Endothelial cell of umbilical vein (primary cell): Measurements from ENCODE around the gene GGT6. TPM values are rescaled to one million over a fixed set of nuclear protein-coding genes. Genes with fewer than 3 reads are reported as not detected.

Source experiments
- BruUV-seq: library from RNA; stranded (reverse); fragments of 400-500 nt; replicated peaks from 2 replicates; lab custom pipeline; 2021; lab: Mats Ljungman, UMichigan
- CTCF ChIA-PET: fragments of 300-600, 350-600 bp; sonication (Branson Sonifier 250); formaldehyde crosslinking; loops from one replicate; lab custom pipeline; 2021; ENCODE audit warnings: antibody characterized with exemption, inconsistent platforms; lab: Charles Lee
- POLR2A ChIA-PET: fragments of 300-600, 350-600 bp; sonication (Branson Sonifier 250); formaldehyde crosslinking; loops from one replicate; lab custom pipeline; 2021; ENCODE audit warnings: antibody characterized with exemption, inconsistent platforms; lab: Charles Lee
- DNase-seq: peaks from one replicate; pipeline ENCODE4 v3.0.0-alpha.2; 2011; ENCODE audit warnings: low read depth, low spot score
- FAIRE-seq: peaks from 2 replicates; lab custom pipeline; 2011; peaks lifted over from hg19 to GRCh38; lab: Jason Lieb, UNC
- H2AFZ ChIP-seq: 2 replicates; pipeline ENCODE4 v1.6.0; 2012; ENCODE audit warnings: low read depth, low read length, control low read depth, inconsistent platforms
- H3K27ac ChIP-seq: 2 replicates; pipeline ENCODE4 v1.5.1; 2011; ENCODE audit warnings: low read depth, mild to moderate bottlenecking, control low read depth, low read length, moderate library complexity; ENCODE audit not compliant: insufficient read depth
- H3K27me3 ChIP-seq, 2 experiments: 2 replicates each; pipeline versions ENCODE4 v1.6.0 to v1.6.1; 2011; ENCODE audit warnings: low read length in 2 of 2, mixed read lengths in 1 of 2; ENCODE audit not compliant: control insufficient read depth in 2 of 2, insufficient read depth in 2 of 2
- H3K36me3 ChIP-seq, 2 experiments: 2 replicates in 1 of 2; 3 replicates in 1 of 2; pipeline ENCODE4 v1.5.1; 2011; ENCODE audit warnings: low read length in 2 of 2, mild to moderate bottlenecking in 1 of 2, moderate library complexity in 1 of 2; ENCODE audit not compliant: control insufficient read depth in 2 of 2, insufficient read depth in 2 of 2; ENCODE audit errors: extremely low read depth in 1 of 2
- H3K4me1 ChIP-seq: 3 replicates; pipeline ENCODE4 v1.5.1; 2011; ENCODE audit warnings: mild to moderate bottlenecking, low read length; ENCODE audit not compliant: control insufficient read depth, insufficient read depth; ENCODE audit errors: extremely low read depth
- H3K4me2 ChIP-seq: 2 replicates; pipeline ENCODE4 v1.6.1; 2011; ENCODE audit warnings: low read length, control low read depth, mixed read lengths; ENCODE audit not compliant: insufficient read depth
- H3K4me3 ChIP-seq, 3 experiments: fragments of 200-600 bp in 1 of 3; sonication (generic), shearing (Covaris generic) in 1 of 3; replicated peaks in 1 of 3; 2 replicates each; pipeline ENCODE4 v1.5.1; 2011 to 2016; ENCODE audit warnings: control low read depth in 3 of 3, low read length in 3 of 3, mild to moderate bottlenecking in 2 of 3, inconsistent platforms in 1 of 3, low read depth in 1 of 3, moderate library complexity in 1 of 3; ENCODE audit not compliant: insufficient read depth in 1 of 3
- H3K79me2 ChIP-seq: 2 replicates; pipeline ENCODE4 v1.6.0; 2012; ENCODE audit warnings: low read length, inconsistent platforms; ENCODE audit not compliant: control insufficient read depth, insufficient read depth
- H3K9ac ChIP-seq: replicated peaks from 2 replicates; pipeline ENCODE3; 2011; ENCODE audit warnings: low read length, control low read depth; ENCODE audit not compliant: insufficient read depth; ENCODE audit errors: extremely low read depth
- H3K9me1 ChIP-seq: replicated peaks from 3 replicates; pipeline ENCODE4 v1.6.0; 2011; ENCODE audit warnings: mild to moderate bottlenecking, low read length; ENCODE audit not compliant: control insufficient read depth, insufficient read depth; ENCODE audit errors: extremely low read depth
- H3K9me3 ChIP-seq: replicated peaks from 2 replicates; pipeline ENCODE4 v1.5.1; 2012; ENCODE audit warnings: low read length, inconsistent platforms; ENCODE audit not compliant: control insufficient read depth, insufficient read depth
- H4K20me1 ChIP-seq: replicated peaks from 2 replicates; pipeline ENCODE3; 2011; ENCODE audit warnings: mild to moderate bottlenecking, low read length; ENCODE audit not compliant: control insufficient read depth, insufficient read depth; ENCODE audit errors: extremely low read depth
- EZH2 ChIP-seq: IDR thresholded peaks from 2 replicates; pipeline ENCODE4 v1.6.1; 2012; ENCODE audit warnings: borderline replicate concordance, low read depth, mild to moderate bottlenecking, moderate library complexity, low read length, inconsistent platforms; ENCODE audit not compliant: severe bottlenecking
- FOS ChIP-seq: IDR thresholded peaks from 2 replicates; pipeline ENCODE4 v1.6.1; 2011; ENCODE audit warnings: mild to moderate bottlenecking, low read length, moderate library complexity, borderline replicate concordance; ENCODE audit not compliant: insufficient read depth
- GATA2 ChIP-seq: IDR thresholded peaks from 2 replicates; pipeline ENCODE4 v1.7.0; 2011; ENCODE audit warnings: low read depth, mild to moderate bottlenecking, moderate library complexity, mixed read lengths, low read length; ENCODE audit not compliant: insufficient read length, insufficient read depth
- JUN ChIP-seq: IDR thresholded peaks from 2 replicates; pipeline ENCODE4 v1.6.1; 2011; ENCODE audit warnings: borderline replicate concordance, low read depth; ENCODE audit not compliant: insufficient read length, insufficient read depth
- MYC ChIP-seq: IDR thresholded peaks from one replicate; pipeline ENCODE4 v1.6.1; 2011; ENCODE audit warnings: mild to moderate bottlenecking, low read depth, low read length
- POLR2A ChIP-seq: IDR thresholded peaks from 2 replicates; pipeline ENCODE4 v1.6.1; 2012; ENCODE audit warnings: low read depth, mild to moderate bottlenecking, control low read depth, low read length
- POLR2AphosphoS5 ChIP-seq: IDR thresholded peaks from 2 replicates; pipeline ENCODE4 v1.6.1; 2012; ENCODE audit warnings: low read depth, mild to moderate bottlenecking, control low read depth, low read length, moderate library complexity; ENCODE audit not compliant: insufficient read depth
- dilution Hi-C: fragments of 300-500 bp; cut with MboI; formaldehyde crosslinking; loops from one replicate; pipeline ENCODE4 v1.15.0; 2019; ENCODE audit warnings: low sequenced_read_pairs; ENCODE audit not compliant: extremely low pct_ligation_motif_present
- intact Hi-C: fragments of 100-400 bp; cut with micrococcal nuclease; formaldehyde crosslinking; loops from one replicate; pipeline ENCODE4 v1.10.0; 2022
- polyA plus RNA-seq, 4 experiments: library from polyadenylated mRNA; depleted of rRNA in 3 of 4; stranded (reverse) in 3 of 4; unstranded in 1 of 4; fragments of >200 nt; gene quantifications; 2 replicates each; pipeline versions ENCODE4 v1.2.1 to v1.2.3, GENCODE V29; 2011 to 2012; ENCODE audit warnings: missing spikeins in 1 of 4
- total RNA-seq: library from RNA; stranded (reverse); gene quantifications from 2 replicates; pipeline ENCODE4 v1.2.3, GENCODE V29; 2021
- TF ChIP-seq, protein P1 (sequence below): IDR thresholded peaks from 2 replicates; pipeline ENCODE4 v1.6.1; 2011; ENCODE audit not compliant: insufficient read depth, insufficient read length
- TF ChIP-seq, protein P2 (sequence below), 2 donors: IDR thresholded peaks; 1 replicate in 1 of 2; 2 replicates in 1 of 2; pipeline ENCODE4 v1.5.1; 2011; ENCODE audit warnings: low read length in 2 of 2, mild to moderate bottlenecking in 2 of 2, moderate library complexity in 2 of 2, control low read depth in 1 of 2, inconsistent platforms in 1 of 2, low read depth in 1 of 2; ENCODE audit not compliant: insufficient read depth in 1 of 2; ENCODE audit errors: extremely low read depth in 1 of 2

Gene GGT6
- total and polyA plus RNA-seq, 2 donors (not counting 3 experiments of a cell fraction or from before 2014, with no cell fraction given), result not detected

DNA sequence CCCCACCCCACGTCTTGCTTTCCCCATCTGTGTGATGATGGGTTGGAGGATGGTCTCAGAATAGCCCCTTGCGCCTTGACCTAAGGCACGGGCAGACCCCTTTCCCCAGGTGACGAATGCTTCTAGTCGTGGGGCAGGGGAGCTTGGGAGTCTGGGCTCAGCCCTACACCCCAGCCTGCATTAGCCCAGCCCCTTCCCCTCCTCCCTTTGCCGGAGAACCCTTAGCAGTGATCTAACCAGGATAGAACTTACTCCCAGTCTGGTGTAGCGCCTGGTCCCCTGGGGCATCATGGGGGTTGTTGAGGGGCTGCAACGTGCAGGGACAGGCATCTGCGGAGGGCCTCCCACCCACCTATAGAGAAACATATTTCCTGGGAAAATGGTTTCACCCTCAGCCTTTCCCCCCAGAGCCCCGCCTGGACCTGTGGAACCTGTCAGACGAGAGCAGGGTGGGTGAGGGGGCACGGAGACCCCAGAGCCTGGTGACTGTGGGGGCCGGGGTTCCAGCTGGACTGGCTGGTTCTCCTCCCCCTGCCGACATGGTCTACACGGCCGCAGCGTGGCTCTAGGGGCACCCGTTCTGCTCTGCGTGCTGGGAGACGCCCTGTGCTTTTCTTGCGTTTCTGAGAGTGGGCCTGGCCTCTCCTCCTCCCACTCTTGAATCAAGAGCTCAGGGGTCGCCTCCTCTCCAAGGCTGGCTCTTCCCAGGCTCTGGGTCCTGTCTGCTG lies 28.7 kb upstream of the GGT6 start:
- FAIRE-seq, result no peak
- dilution Hi-C loops, result no loop called here

DNA sequence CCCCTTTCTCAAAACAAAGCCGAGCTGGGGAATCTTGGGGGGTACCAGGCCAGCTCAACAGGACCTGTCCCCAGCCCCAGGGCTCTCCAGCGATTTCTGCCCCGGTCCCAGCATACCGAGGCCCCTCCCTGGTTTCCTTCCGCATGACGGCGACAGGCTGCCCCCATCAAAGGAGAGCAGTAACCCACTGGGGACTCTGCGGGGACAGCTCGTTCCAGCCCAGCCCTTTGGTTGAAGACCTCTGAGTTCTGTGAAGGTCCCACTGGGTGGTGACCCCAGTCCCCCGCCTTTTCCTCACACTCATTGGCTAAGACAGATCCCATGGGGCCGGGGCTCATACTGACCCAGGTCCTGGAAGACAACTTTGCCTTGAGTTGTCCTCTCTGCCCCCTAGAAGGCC lies 28.0 kb upstream of the GGT6 start:
- dilution Hi-C loops (no loop called here), intact Hi-C loops (no loop called here)
- no TSS peak for BruUV-seq
- Histone ChIP-seq H3K9me3 (no peaks in the 10 kb centered on the region), H3K9me1 (no peaks in the 10 kb centered on the region), H3K79me2 (no peaks in the 10 kb centered on the region), H3K27ac (no peak overlapping the region), H4K20me1 (no peaks in the 10 kb centered on the region), H3K4me3 (no peak overlapping the region), H3K9ac (no peak overlapping the region), H3K36me3 (no peaks in the 10 kb centered on the region), H3K4me2 (no peak overlapping the region), H3K27me3 (peaks cover 19 to 28% of the 10 kb centered on the region in 2 experiments), H3K4me1 (no peaks in the 10 kb centered on the region), H2AFZ (no peak overlapping the region)
- FAIRE-seq (no peak), DNase-seq (no peak)
- POLR2A ChIA-PET, result no interaction called here
- TF ChIP-seq MYC, result no peak
- TF ChIP-seq, protein P1, sequence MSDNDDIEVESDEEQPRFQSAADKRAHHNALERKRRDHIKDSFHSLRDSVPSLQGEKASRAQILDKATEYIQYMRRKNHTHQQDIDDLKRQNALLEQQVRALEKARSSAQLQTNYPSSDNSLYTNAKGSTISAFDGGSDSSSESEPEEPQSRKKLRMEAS, result no peak
- no peak for TF ChIP-seq POLR2AphosphoS5
- no peak for TF ChIP-seq POLR2A
- no peak for TF ChIP-seq EZH2
- TF ChIP-seq, protein P2, sequence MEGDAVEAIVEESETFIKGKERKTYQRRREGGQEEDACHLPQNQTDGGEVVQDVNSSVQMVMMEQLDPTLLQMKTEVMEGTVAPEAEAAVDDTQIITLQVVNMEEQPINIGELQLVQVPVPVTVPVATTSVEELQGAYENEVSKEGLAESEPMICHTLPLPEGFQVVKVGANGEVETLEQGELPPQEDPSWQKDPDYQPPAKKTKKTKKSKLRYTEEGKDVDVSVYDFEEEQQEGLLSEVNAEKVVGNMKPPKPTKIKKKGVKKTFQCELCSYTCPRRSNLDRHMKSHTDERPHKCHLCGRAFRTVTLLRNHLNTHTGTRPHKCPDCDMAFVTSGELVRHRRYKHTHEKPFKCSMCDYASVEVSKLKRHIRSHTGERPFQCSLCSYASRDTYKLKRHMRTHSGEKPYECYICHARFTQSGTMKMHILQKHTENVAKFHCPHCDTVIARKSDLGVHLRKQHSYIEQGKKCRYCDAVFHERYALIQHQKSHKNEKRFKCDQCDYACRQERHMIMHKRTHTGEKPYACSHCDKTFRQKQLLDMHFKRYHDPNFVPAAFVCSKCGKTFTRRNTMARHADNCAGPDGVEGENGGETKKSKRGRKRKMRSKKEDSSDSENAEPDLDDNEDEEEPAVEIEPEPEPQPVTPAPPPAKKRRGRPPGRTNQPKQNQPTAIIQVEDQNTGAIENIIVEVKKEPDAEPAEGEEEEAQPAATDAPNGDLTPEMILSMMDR (IDR thresholded peaks at IDR 0.05; ENCODE audit: extremely low read depth in 1 of 2, insufficient read depth in 1 of 2, low read depth in 1 of 2, low read length in 2 of 2), result no peak
- TF ChIP-seq FOS, result no peak
- TF ChIP-seq GATA2, result no peak
- TF ChIP-seq JUN, result no peak
- CTCF ChIA-PET, result no interaction called here

More for the DNA sequence above, 28.7 kb upstream of the GGT6 start:
- CTCF ChIA-PET, result no interaction called here
- Histone ChIP-seq H2AFZ (no peak overlapping the region), H3K27ac (no peak overlapping the region), H3K9ac (no peak overlapping the region), H3K9me3 (no peaks in the 10 kb centered on the region), H3K9me1 (no peaks in the 10 kb centered on the region), H4K20me1 (no peaks in the 10 kb centered on the region), H3K4me1 (no peaks in the 10 kb centered on the region), H3K27me3 (peaks cover 12 to 21% of the 10 kb centered on the region in 2 experiments), H3K36me3 (no peaks in the 10 kb centered on the region), H3K79me2 (no peaks in the 10 kb centered on the region), H3K4me2 (no peak overlapping the region), H3K4me3 (no peak overlapping the region)
- DNase-seq, result no peak
- POLR2A ChIA-PET, result no interaction called here
- intact Hi-C loops, result no loop called here
- no TSS peak for BruUV-seq
- TF ChIP-seq, protein P2 (IDR thresholded peaks at IDR 0.05; ENCODE audit: extremely low read depth in 1 of 2, insufficient read depth in 1 of 2, low read depth in 1 of 2, low read length in 2 of 2), result no peak
